Spleen (tissue), 7 donors: Measurements from ENCODE around the gene RAI2.

Experiments used
- CTCF ChIP-seq, 11 experiments: fragments of 200-600 bp in 7 of 11; fragments of 450-650 bp in 4 of 11; sonication (generic) in 4 of 11; IDR thresholded peaks in 8 of 11; conservative IDR thresholded peaks in 3 of 11; 1 replicate in 7 of 11; 2 replicates in 4 of 11; pipeline versions ENCODE4 v1.4.0 to v1.8.0; 2016 to 2021; ENCODE audit warnings: antibody characterized with exemption in 11 of 11, inconsistent platforms in 4 of 11, mild to moderate bottlenecking in 1 of 11
- POLR2A ChIP-seq, 3 donors: fragments of 450-650 bp; IDR thresholded peaks; one replicate each; pipeline ENCODE4 v1.5.1; 2017; ENCODE audit warnings: antibody characterized with exemption in 3 of 3, mild to moderate bottlenecking in 1 of 3
- donor health status: DM: no; HTN: no; CAD: no; lungs with moderate emphysema.
- donor health status: DM: no; HTN: no; CAD: no.
- donor health status: DM: no; HTN: no; CAD: no.

- no peak for TF ChIP-seq POLR2A (IDR thresholded peaks at IDR 0.05)
- TF ChIP-seq CTCF (IDR thresholded peaks at IDR 0.05 in 8 of 11, conservative IDR thresholded peaks at IDR 0.05 in 3 of 11), result no peak
These were observed 21.8 kb downstream of the RAI2 start for GRCh38 chrX:17839269-17839668.
